Measurements from ENCODE around the gene LARP7.
"Not testable (repeated sequence)": the region's sequence is repeated elsewhere in the genome, so short reads cannot be mapped to it uniquely, and the experiment has no call there.

The LARP7 gene

GRCh38 chr4:112592717-112593116, 44.2 kb upstream of the LARP7 start (continued):
- TF ChIP-seq ZNF223 (tag by site-specific recombination; IDR thresholded peaks at IDR 0.05), result no peak
- no peak for TF ChIP-seq ZNF621 (tag by site-specific recombination; IDR thresholded peaks at IDR 0.05)
- TF ChIP-seq ZNF600 (tag by site-specific recombination; IDR thresholded peaks at IDR 0.05), result no peak
- TF ChIP-seq IKZF3 (tag by site-specific recombination; IDR thresholded peaks at IDR 0.05), result no peak

- CTCF ChIA-PET, result no interaction called here
- H3K9me3 ChIP-seq (ENCODE audit: control insufficient read depth, insufficient read depth, low read depth, low read length), result no peaks in the 10 kb centered on the region
- TF ChIP-seq ZNF707 (tag by site-specific recombination; IDR thresholded peaks at IDR 0.05) (no peak), RBAK (tag by site-specific recombination; IDR thresholded peaks at IDR 0.05) (no peak)
- no peaks in the 10 kb centered on the region for H3K4me1 ChIP-seq (ENCODE audit: control insufficient read depth, insufficient read depth, low read length)
- peaks cover 0 to 6% of the 10 kb centered on the region in 2 experiments; a peak in 2 of 3 replicates for H3K36me3 ChIP-seq (ENCODE audit: control insufficient read depth in 2 of 2, insufficient read depth in 1 of 2, low read length in 2 of 2)
- POLR2A ChIA-PET, result no interaction called here
- H3K4me3 ChIP-seq (ENCODE audit: low read depth, low read length), result no peak overlapping the region
- no peak overlapping the region for H3K27ac ChIP-seq (ENCODE audit: extremely low read depth, low read depth, low read length)
These were observed 43.4 kb upstream of the LARP7 start for GRCh38 chr4:112593438-112594133.

GRCh38 chr4:112594993-112595392, 42.0 kb upstream of the LARP7 start:
- Histone ChIP-seq H3K9me3 (ENCODE audit: control insufficient read depth, insufficient read depth, low read depth, low read length) (no peaks in the 10 kb centered on the region), H3K4me1 (ENCODE audit: control insufficient read depth, insufficient read depth, low read length) (no peaks in the 10 kb centered on the region), H3K4me3 (ENCODE audit: low read depth, low read length) (no peak overlapping the region), H3K36me3 (ENCODE audit: control insufficient read depth in 2 of 2, insufficient read depth in 1 of 2, low read length in 2 of 2) (peaks cover 0 to 3% of the 10 kb centered on the region in 2 experiments; a peak in 2 of 3 replicates), H3K27ac (ENCODE audit: extremely low read depth, low read depth, low read length) (no peak overlapping the region)
- TF ChIP-seq ZNF292 (tag by site-specific recombination; IDR thresholded peaks at IDR 0.05; ENCODE audit: borderline replicate concordance, low read depth), result no peak
- ChIA-PET POLR2A (no interaction called here), CTCF (no interaction called here)

GRCh38 chr4:112604589-112604988, 32.4 kb upstream of the LARP7 start:
- Histone ChIP-seq H3K9me3 (ENCODE audit: control insufficient read depth, insufficient read depth, low read depth, low read length) (no peaks in the 10 kb centered on the region), H3K4me1 (ENCODE audit: control insufficient read depth, insufficient read depth, low read length) (no peaks in the 10 kb centered on the region), H3K4me3 (ENCODE audit: low read depth, low read length) (no peak overlapping the region), H3K27ac (ENCODE audit: extremely low read depth, low read depth, low read length) (no peak overlapping the region), H3K36me3 (ENCODE audit: control insufficient read depth in 2 of 2, insufficient read depth in 1 of 2, low read length in 2 of 2) (peaks cover 11 to 28% of the 10 kb centered on the region in 2 experiments; a peak in 2 of 3 replicates)
- TF ChIP-seq ZNF341 (tag by site-specific recombination; IDR thresholded peaks at IDR 0.05; ENCODE audit: low read depth) (no peak), ZNF654 (tag by site-specific recombination; IDR thresholded peaks at IDR 0.05; ENCODE audit: low read depth) (peak; percentile 18; the same call in 1 of the 2 replicates), ZNF776 (tag by site-specific recombination; IDR thresholded peaks at IDR 0.05; ENCODE audit: borderline replicate concordance) (no peak), ZNF529 (tag by site-specific recombination; IDR thresholded peaks at IDR 0.05; ENCODE audit: insufficient replicate concordance) (no peak), SETDB1 (IDR thresholded peaks at IDR 0.05; ENCODE audit: insufficient read length, low read length) (no peak), ZBTB17 (tag by site-specific recombination; IDR thresholded peaks at IDR 0.05) (no peak), PBX3 (CRISPR knock-in tag; IDR thresholded peaks at IDR 0.05) (no peak)
- ChIA-PET CTCF (interaction anchor here (0.6 to 3.1 kb wide), 11 partner anchors 9 to 530 kb away, joined by 3 to 15 read pairs (median 4); no protein-coding TSS in a partner anchor), POLR2A (no interaction called here)

GRCh38 chr4:112612814-112613213, 24.1 kb upstream of the LARP7 start:
- CTCF ChIA-PET, result interaction anchor here (0.7 to 1.3 kb wide), 3 partner anchors 8 to 1797 kb away, joined by 3 to 4 read pairs (median 4); no protein-coding TSS in a partner anchor
- H3K27ac ChIP-seq (ENCODE audit: extremely low read depth, low read depth, low read length); H3K9me3 ChIP-seq (ENCODE audit: control insufficient read depth, insufficient read depth, low read depth, low read length); H3K4me3 ChIP-seq (ENCODE audit: low read depth, low read length); H3K4me1 ChIP-seq (ENCODE audit: control insufficient read depth, insufficient read depth, low read length); POLR2A ChIA-PET: not testable (repeated sequence)
- peaks cover 6 to 22% of the 10 kb centered on the region in 2 experiments; a peak in 2 of 3 replicates for H3K36me3 ChIP-seq (ENCODE audit: control insufficient read depth in 2 of 2, insufficient read depth in 1 of 2, low read length in 2 of 2)

All from HEK293 (cell line).